Suprapubic skin (tissue), 4 donors: ENCODE data around the gene FBN1. TPM values are rescaled to one million over a fixed set of nuclear protein-coding genes. Genes with fewer than 3 reads are reported as not detected.

Experiments used
- DNase-seq, 2 donors: peaks; one replicate each; pipeline ENCODE4 v3.0.0-alpha.2; 2019; ENCODE audit warnings: low spot score in 2 of 2
- H3K27ac ChIP-seq: fragments of 200-600 bp; sonication (generic); one replicate; pipeline ENCODE4 v1.5.1; 2019
- H3K27me3 ChIP-seq: fragments of 200-600 bp; sonication (generic); one replicate; pipeline ENCODE4 v1.5.1; 2019
- H3K36me3 ChIP-seq: fragments of 200-600 bp; sonication (generic); one replicate; pipeline ENCODE4 v1.5.1; 2019
- H3K4me1 ChIP-seq: fragments of 200-600 bp; sonication (generic); one replicate; pipeline ENCODE4 v1.5.1; 2019
- H3K4me3 ChIP-seq: fragments of 200-600 bp; sonication (generic); one replicate; pipeline ENCODE4 v1.5.1; 2019; ENCODE audit warnings: mild to moderate bottlenecking
- H3K9me3 ChIP-seq: fragments of 200-600 bp; sonication (generic); one replicate; pipeline ENCODE4 v1.5.1; 2019
- EP300 ChIP-seq: sonication (generic); formaldehyde crosslinking; IDR thresholded peaks from one replicate; pipeline ENCODE4 v1.6.1; 2017; ENCODE audit warnings: antibody characterized with exemption
- POLR2A ChIP-seq, 2 donors: fragments of 450-650 bp; IDR thresholded peaks; one replicate each; pipeline ENCODE4 v1.6.1; 2017; ENCODE audit warnings: antibody characterized with exemption in 2 of 2, mild to moderate bottlenecking in 2 of 2, moderate library complexity in 2 of 2
- POLR2AphosphoS5 ChIP-seq, 3 donors: sonication (generic); formaldehyde crosslinking; IDR thresholded peaks; one replicate each; pipeline ENCODE4 v1.6.1; 2017; ENCODE audit warnings: antibody characterized with exemption in 3 of 3
- WGBS: methylation state at CpG from one replicate; pipeline ENCODE4 v1.1.5; 2018; 5-methylcytosine and 5-hydroxymethylcytosine counted together
- total RNA-seq, 4 donors: library from RNA; depleted of rRNA; stranded (reverse); fragments of >200 nt; gene quantifications; one replicate each; pipeline ENCODE4 v1.1.0, GENCODE V29; 2016
- TF ChIP-seq, protein P1 (sequence below), 2 donors: fragments of 200-600 bp in 1 of 2; fragments of 450-650 bp in 1 of 2; sonication (generic) in 1 of 2; IDR thresholded peaks; one replicate each; pipeline ENCODE4 v1.5.1; 2016 to 2019; ENCODE audit warnings: antibody characterized with exemption in 2 of 2, mild to moderate bottlenecking in 1 of 2, moderate library complexity in 1 of 2

The FBN1 gene
- total RNA-seq, 4 donors from 2014 or later: 12.6 to 24.6 (median 21.0) TPM

DNA sequence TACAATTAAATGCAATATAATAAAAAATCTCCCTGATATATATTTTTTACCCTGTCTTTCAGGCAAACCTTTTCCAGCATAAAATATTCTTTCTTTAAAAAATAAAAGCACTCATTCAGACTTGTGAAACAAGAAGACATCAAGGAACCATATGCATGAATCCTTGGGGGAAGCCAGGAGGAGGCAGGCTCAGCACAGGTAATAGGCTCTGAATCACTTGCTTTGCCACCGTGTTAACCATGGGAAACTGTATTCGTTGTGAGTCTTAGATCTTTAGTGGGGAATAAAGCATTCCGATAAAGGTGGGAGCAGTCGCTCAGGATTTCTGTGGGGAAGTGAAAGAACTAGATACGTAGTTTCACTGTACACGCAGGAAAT, 42.4 kb downstream of the FBN1 start:
- 76% methylated on average over 6 of the region's 6 CpGs for WGBS
- no peak for DNase-seq
- Histone ChIP-seq H3K27me3 (no peaks in the 10 kb centered on the region), H3K4me3 (no peak overlapping the region), H3K9me3 (no peaks in the 10 kb centered on the region), H3K36me3 (no peaks in the 10 kb centered on the region), H3K4me1 (peaks cover 4% of the 10 kb centered on the region), H3K27ac (no peak overlapping the region)
- no peak for TF ChIP-seq EP300
- TF ChIP-seq, protein P1, sequence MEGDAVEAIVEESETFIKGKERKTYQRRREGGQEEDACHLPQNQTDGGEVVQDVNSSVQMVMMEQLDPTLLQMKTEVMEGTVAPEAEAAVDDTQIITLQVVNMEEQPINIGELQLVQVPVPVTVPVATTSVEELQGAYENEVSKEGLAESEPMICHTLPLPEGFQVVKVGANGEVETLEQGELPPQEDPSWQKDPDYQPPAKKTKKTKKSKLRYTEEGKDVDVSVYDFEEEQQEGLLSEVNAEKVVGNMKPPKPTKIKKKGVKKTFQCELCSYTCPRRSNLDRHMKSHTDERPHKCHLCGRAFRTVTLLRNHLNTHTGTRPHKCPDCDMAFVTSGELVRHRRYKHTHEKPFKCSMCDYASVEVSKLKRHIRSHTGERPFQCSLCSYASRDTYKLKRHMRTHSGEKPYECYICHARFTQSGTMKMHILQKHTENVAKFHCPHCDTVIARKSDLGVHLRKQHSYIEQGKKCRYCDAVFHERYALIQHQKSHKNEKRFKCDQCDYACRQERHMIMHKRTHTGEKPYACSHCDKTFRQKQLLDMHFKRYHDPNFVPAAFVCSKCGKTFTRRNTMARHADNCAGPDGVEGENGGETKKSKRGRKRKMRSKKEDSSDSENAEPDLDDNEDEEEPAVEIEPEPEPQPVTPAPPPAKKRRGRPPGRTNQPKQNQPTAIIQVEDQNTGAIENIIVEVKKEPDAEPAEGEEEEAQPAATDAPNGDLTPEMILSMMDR (IDR thresholded peaks at IDR 0.05): no peak
- no peak for TF ChIP-seq POLR2A (IDR thresholded peaks at IDR 0.05)
- TF ChIP-seq POLR2AphosphoS5 (IDR thresholded peaks at IDR 0.05): no peak

DNA sequence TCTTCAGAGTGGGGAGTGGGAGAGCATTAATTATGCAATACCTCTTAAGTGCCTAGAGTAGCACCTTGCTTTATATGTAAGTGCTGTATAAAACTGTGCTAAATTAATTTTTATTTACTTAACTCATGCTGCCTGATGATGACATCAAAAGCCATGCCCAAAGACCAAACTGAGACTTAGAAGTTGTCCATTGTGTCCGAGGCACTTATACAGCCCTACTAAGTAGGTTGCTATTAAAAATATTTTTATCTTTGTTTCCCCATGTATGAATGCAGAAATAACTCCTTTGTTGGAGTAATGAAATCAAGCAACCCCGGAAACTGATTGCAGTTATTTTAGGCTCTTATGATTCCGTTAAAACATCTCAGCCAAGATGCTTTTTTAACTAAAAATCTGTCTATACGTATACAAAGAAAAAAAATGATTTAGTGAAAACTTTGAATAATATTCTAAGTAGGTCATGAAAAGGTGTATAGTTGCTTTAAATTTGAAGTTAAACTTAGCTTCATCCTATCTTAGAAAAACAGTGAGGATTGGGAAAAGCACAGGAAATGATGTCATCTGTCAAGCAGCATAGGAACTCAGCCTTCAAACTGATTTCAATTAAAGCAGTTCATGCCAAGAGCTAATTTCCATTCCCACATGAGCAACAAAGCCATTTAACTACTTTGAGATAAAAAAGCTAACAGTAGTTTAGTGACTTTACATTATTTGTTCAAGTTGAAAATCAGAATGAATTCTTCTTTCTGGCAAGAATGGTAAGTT, 43.0 kb downstream of the FBN1 start:
- no peak for DNase-seq
- Histone ChIP-seq H3K36me3 (no peaks in the 10 kb centered on the region), H3K27ac (no peak overlapping the region), H3K4me1 (peaks cover 4% of the 10 kb centered on the region), H3K9me3 (no peaks in the 10 kb centered on the region), H3K27me3 (no peaks in the 10 kb centered on the region), H3K4me3 (no peak overlapping the region)
- TF ChIP-seq POLR2AphosphoS5 (IDR thresholded peaks at IDR 0.05): no peak
- TF ChIP-seq EP300: no peak
- TF ChIP-seq, protein P1 (IDR thresholded peaks at IDR 0.05): no peak
- no peak for TF ChIP-seq POLR2A (IDR thresholded peaks at IDR 0.05)
- 59% methylated on average over 4 of the region's 4 CpGs for WGBS

DNA sequence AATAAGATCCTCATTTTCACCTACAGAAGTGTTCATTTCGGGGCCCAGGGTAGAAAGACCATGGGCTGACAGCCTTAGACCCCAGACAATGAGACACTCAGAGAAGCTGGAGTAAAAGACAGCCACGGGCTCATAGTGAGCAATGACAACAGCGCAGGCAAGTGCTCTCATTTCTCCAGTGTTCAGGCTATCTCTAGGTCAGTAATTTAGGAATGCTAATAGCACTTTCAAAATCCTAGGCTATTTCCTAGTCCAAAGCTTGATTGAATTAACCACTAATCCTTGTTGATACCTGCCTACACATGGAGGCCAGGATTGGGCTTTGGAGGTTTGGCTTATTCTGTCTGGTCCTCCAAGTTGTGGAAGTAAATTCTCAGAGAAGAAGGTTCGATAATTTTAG, 44.4 kb downstream of the FBN1 start:
- TF ChIP-seq, protein P1 (IDR thresholded peaks at IDR 0.05): no peak
- TF ChIP-seq POLR2AphosphoS5 (IDR thresholded peaks at IDR 0.05) (no peak), EP300 (no peak), POLR2A (IDR thresholded peaks at IDR 0.05) (no peak)
- Histone ChIP-seq H3K27me3 (no peaks in the 10 kb centered on the region), H3K36me3 (no peaks in the 10 kb centered on the region), H3K4me3 (no peak overlapping the region), H3K27ac (no peak overlapping the region), H3K4me1 (peaks cover 4% of the 10 kb centered on the region), H3K9me3 (no peaks in the 10 kb centered on the region)
- WGBS: 91% methylated on average over 4 of the region's 4 CpGs
- no peak for DNase-seq

DNA sequence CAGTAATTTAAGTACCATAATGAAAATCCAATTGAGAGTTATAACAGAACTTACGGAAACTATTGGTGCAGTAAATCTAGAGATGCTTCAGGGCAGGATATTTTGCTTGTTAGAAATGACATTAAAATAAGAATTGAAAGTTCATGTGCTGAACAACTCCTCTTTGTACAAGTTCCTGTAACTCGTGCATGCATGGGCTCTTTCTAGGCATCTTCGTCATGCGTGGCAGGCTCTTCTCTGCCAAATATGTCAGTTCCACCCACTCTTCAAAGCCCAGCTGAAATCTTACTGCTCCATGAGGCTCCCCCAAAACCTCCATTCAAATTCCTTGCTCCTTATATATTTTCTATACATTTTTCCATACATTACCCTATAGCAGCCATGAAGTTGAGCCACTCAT, 48.7 kb downstream of the FBN1 start:
- 55% methylated on average over 4 of the region's 4 CpGs for WGBS

DNA sequence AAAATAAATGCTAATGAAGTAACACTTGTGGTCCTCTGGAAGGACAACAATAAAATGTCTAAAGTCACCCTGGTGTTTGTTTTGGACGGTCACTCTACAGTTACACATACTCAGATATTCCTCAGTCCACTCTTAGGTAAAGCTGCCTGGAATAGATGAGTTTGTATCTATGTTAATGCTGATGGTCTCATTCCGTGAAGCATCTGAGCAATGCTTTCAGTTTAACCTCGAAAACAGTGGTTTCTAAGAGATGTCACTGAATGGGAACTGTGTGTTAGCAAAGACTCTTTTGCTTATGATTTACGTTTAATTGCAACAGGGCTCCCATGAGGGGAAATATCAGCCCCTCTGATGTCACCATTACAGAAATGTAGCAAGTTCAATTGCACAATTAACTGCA, 49.1 kb downstream of the FBN1 start:
- no peak for DNase-seq
- Histone ChIP-seq H3K27me3 (no peaks in the 10 kb centered on the region), H3K36me3 (no peaks in the 10 kb centered on the region), H3K4me3 (no peak overlapping the region), H3K4me1 (no peaks in the 10 kb centered on the region), H3K9me3 (no peaks in the 10 kb centered on the region), H3K27ac (no peak overlapping the region)
- no peak for TF ChIP-seq EP300
- TF ChIP-seq POLR2AphosphoS5 (IDR thresholded peaks at IDR 0.05): peak in 1 of 3 donors; percentile 46
- TF ChIP-seq, protein P1 (IDR thresholded peaks at IDR 0.05): no peak
- TF ChIP-seq POLR2A (IDR thresholded peaks at IDR 0.05): no peak
- 73% methylated on average over 4 of the region's 4 CpGs for WGBS

More for the DNA sequence above, 48.7 kb downstream of the FBN1 start:
- H3K27ac ChIP-seq: no peak overlapping the region
- no peaks in the 10 kb centered on the region for H3K4me1 ChIP-seq
- H3K27me3 ChIP-seq: no peaks in the 10 kb centered on the region
- TF ChIP-seq, protein P1 (IDR thresholded peaks at IDR 0.05): no peak
- TF ChIP-seq EP300 (no peak), POLR2AphosphoS5 (IDR thresholded peaks at IDR 0.05) (no peak), POLR2A (IDR thresholded peaks at IDR 0.05) (no peak)
- H3K9me3 ChIP-seq: no peaks in the 10 kb centered on the region
- no peaks in the 10 kb centered on the region for H3K36me3 ChIP-seq
- no peak overlapping the region for H3K4me3 ChIP-seq
- DNase-seq: no peak
